ENCODE data around the gene HPS5.
"Not testable (repeated sequence)": the region's sequence is repeated elsewhere in the genome, so short reads cannot be mapped to it uniquely, and the experiment has no call there.

The HPS5 gene

DNA sequence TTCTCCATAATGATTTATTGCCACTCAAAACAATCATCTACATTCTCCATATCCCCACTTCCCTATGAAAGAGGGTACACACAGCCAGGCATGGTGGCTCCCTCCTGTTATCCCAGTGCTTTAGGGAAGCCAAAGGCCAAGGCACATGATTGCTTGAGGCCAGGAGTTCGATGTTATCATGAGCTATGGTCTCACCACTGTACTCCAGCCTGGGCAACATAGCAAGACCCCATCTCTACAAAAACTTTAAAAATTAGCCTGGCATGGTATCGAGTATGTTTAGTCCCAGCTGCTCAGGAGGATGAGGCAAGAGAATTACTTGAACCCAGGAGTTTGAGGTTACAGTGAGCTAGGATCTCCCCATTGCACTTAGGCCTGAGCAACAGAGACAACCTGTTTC is 6.0 kb downstream of the HPS5 start:
- no peak for DNase-seq

DNA sequence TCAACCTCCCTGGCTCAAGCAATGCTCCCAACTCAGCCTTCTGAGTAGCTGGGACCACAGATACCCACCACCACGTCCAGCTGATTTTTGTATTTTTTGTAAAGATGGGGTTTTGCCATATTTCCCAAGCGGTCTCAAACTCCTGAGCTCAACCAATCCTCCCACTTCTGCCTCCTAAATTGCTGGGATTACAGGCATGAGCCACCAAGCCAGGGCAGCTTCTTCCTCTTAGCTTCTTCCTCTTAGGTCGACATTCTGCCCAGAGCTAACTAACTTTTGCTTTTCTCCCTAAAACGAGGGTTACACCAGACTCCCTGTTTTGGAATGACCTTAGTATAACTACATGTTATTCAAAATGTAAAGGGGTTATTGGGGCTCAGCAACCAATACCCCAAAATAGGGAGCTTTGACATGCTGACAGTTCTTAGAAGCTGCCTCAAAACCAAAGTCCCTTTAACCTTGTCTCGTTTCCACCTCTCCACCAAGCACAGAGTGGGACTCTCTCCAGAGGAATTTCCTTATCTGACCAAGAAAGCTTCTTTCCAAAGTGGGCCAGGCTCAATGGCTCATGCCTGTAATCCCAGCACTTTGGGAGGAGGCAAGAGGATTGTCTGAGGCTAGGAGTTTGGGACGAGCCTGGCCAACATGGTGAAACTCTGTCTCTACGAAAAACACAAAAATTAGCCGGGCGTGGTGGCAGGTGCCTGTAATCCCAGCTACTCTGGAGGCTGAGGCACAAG is 7.0 kb downstream of the HPS5 start:
- DNase-seq = no peak

DNA sequence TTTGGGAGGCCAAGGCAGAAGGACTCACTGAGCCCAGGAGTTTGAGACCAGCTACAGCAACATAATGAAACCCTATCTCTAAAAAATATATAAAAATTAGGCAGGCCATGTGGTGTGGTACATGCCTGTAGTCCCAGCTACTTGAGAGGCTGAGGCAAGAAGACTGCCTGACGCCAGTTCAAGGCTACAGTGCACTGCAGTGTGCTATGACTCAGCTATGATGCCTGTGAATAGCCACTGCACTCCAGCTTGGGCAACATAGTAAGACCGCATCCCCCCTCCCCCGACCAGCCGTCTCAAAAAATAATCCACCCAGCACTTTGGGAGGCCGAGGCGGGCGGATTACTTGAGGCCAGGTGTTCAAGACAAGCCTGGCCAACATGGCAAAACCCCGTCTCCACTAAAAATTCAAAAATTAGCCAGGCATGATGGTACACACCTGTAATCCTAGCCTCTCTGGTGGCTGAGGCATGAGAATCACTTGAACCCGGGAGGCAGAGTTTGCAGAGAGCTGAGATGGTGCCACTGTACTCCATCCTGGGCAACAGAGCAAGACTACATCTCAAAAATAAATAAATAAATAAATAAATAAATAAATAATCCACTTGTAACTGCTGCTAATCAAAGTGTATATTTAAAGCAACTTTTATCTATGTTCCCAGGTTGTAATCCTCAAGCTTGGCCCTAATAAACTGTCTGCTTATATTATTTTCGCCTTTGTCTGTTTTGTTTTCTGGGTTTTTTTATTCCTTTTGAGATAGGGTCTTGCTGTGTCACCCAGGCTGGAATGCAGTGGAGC is 7.8 kb downstream of the HPS5 start:
- DNase-seq = no peak

DNA sequence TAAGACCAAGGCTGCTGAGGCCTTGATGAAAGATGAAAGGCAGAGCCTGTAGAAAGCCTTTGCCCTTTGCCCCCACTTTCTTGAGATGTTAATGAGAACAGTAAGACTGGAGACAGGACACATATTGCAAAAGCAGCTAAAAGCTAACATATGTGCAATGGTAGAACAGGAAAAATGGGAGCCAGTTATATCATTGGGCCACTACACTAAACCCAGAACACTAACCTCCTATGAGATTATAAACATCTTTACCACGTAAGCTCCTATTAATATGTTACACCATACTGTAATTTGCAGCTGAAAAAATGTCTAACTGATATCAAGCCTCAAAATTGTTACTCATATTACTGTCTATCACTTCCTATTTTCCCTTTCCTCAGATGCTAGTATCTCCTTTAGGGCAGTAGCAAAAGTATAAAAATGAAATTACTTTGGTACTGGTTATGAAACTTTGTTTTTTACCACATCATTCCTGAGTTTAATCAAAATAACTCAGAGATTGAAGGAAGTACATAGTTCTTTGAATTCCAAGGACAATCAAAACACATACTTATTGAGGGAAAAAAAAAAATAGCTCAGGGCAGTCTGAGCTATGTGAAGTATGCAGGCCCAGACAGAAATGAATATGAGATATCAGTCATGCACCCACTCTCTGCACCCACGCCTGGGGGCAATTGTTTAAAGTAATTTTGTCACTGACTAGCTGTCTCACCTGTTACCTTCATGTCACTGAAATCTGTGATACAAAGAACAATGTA is 9.1 kb downstream of the HPS5 start:
- no peak for DNase-seq

DNA sequence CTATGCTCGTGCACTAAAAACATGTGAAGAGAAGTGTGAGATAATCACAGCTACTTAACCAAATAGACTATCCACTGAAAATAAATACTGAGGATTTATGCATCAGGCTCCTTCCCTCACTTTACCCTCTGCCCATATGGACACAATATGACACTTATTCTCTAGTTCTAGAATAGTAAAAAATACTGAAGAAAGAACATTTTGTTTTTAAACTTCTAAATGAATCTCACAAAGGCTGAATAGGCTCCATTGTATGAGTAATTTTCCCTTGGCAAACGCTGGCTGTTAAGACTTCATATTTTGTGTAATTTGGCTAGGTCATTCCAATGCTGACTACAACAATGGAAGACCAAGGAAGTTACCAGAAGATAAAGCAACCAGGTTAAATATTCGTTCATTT is 9.9 kb downstream of the HPS5 start:
- DNase-seq = no peak

DNA sequence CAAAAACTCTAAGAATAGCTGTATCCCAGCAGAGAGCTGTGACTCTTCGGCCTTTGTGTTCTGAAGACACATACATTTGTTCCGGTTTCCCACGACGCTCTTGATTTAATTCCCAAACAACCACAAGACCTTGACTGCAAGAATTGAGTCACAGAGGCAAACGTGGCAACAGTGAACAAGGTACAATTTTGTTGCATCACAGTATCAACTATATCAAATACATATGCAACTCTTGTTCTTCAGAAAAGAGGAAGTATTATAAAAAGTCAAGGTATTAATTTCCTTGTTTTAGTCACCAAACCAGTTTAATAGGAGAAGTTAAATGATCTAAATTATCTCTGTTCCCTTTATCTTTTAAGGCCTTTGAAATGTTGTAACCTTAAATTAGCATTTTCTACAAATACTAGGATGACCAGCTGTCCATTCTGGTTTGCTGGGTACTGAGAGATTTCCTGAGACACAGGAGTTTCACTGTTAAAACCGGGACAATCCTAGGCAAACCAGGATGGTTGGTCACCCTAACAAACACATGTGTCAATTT is 11.1 kb downstream of the HPS5 start:
- DNase-seq = no peak

DNA sequence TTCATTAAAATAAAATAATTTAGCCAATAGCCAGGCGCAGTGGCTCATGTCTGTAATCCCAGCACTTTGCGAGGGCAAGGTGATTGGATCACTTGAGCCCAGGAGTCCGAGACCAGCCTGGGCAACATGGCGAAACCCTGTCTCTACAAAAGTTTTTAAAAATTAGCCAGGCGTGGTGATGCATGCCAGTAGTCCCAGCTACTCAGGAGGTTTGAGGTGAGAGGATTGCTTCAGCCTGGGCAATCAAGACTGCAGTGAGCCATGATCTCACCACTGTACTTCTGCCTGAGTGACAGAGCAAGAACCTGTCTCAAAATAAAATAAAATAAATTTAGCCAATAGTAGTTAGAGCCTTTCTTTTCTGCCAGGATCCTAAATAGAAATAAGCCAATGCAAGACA is 12.2 kb downstream of the HPS5 start:
- no peak for DNase-seq

DNA sequence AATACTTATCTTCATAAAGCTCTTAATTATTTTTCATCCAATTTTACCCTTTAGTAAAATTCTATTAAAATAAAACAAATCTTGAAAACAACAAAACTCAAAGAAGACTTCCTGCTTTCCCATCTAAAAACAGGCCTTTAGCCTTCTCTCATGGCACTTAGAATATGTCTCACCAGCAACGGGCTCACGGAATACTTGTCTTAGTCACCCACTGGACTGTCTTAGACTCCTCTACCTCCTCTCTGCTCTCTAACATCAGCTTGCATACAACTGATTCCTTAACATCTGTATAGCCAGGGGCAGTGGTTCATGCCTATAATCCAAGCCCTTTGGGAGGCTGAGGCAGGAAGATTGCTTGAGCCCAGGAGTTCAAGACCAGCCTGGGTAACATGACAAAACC is 13.7 kb downstream of the HPS5 start:
- no peak for DNase-seq

DNA sequence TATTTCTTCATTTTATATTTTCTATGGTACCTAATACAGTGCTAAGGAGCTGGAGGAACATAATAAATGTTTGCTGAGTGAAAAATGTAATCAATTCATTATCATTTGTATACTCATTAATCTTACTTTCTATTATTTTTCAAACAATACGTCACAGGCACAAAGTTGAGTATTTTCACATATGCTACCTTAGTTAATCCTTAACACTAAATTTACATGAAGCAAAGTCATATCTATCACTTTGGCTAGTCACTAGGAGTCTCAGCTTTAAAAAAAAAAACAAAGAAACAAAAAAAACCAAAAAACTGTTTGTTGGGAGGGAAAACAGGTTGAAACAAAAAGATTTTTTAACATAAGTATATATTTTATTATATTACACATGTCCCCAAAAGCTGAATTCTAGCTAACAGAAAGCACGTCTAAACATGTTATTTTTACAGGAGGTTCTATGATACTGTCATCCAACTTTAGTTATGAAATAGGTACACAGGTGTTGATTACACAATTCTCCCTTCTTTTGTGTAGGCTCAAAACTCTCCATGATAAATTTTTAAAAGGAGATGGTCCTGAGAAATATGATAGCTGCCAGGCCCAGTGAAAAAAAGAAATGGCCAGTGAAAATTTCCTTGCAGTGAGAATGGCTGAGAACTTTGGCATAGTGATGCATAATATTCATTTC is 14.3 kb downstream of the HPS5 start:
- DNase-seq = no peak

DNA sequence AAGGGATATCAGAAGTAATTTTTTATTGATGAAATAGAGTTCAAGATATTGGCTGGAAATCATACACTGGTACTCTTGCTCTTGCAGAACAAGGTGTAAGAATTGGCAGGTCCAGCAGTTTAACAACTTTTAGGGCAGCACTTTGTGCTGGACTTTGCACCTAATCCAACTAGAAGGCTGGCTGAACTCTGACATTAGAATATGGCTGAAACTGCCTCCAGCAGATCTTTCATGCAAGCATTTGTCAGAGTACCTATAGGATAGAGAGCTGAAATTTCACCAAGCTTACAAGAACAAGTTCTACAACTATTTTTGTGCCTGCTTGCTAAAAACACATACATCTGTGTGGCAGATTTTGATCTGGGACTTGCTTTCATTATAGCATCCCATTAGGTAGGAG is 17.2 kb downstream of the HPS5 start:
- no peak for DNase-seq

DNA sequence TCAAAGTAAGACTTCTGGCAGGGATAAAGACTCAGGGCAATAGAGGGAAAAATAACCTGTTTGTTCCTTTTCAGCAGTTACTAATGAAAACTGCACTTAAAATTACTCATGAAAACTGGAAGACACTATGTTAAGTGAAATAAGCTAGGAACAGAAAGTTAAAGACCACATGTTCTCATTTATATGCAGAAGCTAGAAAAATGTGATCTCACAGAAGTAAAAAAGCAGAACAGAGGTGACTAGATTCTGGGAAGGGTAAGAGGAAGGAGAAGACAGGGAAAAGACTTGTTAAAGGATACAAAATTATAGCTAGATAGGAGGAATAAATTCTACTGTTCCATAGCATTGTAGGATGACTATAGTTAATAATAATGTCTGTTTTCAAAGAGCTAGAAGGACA is 22.2 kb downstream of the HPS5 start:
- no peak for DNase-seq

DNA sequence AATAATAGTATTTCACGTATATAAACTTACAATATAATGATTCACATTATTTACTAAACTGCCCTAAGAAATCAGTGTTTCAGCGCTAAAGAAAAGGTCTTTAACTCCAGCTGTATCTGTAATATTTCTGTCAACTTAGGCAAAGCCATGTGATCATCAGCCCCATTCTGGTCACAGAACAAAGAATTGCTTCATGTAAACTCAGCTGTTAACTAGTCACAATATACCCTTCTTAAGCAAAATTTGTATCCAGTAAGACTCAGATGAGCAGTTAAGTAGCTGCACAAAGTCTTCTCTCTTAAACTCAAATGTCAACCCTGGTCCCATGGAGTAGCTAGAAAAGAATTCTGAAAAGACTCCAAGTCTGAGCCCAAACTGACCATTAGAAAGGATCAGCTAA is 26.6 kb downstream of the HPS5 start:
- DNase-seq = no peak

DNA sequence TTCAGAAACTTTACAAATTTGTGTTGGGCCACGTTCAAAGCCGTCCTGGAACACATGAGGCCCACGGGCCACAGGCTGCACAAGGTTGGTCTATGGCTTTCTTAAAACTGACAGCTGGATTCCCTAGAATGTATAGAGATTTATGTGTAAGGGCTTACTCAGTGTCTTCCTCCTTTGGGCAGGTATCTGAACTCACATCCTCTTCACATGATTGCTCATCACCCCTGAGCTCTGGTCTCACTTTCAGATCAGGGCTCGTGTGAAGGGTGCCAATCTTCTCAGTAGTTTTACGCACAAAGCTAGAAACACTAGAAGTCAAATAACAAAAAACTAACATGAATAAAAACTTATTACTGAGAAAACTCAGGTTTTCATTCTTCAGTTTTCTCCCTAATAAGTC is 27.1 kb downstream of the HPS5 start:
- no peak for DNase-seq

DNA sequence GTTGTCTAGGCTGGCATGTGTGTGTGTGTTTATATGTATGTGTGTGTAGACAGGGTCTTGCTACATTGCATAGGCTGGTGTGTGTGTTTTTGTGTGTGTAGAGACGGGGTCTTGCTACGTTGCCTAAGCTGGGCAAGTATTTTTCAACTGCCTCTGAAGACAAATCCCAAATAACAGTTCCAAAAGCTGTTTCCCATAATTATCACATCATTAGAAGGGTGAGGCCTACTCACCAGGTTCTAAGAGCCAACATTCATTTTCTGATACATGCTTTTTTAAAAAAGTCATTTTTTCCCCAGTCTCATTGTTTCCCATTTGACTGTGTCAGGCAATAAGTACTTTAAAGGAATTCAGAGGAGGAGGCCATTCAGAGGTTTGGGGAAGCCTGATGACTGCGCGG is 33.0 kb downstream of the HPS5 start:
- DNase-seq = no peak

DNA sequence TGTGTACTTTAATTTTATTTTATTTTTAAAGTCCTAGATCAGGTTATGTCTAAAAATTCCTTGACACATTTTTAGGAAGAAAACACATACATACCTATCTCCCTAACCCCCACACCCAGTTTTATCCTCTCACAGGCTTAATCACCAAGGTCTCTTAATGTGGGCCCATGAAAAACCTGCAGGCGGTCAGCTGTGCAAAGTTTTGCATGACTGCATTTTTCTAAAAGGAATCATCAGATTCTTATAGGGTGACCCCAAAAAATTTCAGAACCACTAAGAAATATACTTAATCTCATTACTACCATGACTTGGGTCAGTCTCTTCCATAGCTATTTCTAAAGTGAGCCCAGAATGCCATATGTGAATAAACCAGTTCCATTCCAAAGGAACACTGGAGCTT is 36.1 kb downstream of the HPS5 start:
- DNase-seq = no peak

DNA sequence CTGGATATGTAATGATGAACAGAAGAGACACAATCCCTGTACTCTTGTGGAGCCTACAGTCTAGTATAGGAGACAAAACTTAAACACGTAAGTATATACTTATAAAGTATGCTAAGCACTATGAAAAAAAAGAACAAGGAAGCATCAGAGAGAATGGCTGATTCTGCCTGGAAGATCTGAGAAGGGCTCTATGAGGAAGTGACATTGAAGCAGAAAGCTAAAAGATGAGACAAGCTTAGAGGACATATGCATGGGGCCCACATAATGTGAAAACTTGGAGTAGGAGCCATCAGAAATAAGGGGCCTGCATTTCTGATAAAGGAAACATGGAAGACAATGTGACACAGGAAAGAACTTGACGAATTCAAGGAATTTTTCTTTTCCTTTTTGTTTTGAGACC is 39.3 kb downstream of the HPS5 start:
- DNase-seq = no peak

DNA sequence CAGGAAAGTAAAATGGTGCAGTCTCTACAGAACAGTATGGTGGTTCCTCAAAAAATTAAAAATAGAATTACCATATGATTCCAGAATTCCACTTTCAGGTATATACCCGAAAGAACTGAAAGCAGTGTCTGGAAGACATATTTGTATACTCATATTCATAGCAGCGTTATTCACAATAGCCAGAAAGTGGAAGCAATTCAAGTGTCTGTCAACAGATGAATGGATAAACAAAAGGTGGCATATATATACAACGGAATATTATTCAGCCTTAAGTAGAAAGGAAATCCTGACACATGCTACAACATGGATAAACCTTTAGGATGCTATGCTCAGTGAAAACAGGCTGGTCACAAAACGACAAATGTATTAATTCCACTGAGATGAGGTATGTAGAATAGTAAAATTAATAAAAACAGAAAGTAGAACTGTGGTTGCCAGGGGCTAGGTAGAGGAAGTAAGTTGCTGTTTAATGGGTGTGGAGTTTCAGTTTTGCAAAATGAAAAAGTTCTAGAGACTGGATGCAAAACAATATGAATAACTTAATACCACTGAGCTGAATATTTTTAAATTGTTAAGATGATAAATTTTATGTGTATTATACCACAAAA is 41.4 kb downstream of the HPS5 start:
- no peak for DNase-seq

DNA sequence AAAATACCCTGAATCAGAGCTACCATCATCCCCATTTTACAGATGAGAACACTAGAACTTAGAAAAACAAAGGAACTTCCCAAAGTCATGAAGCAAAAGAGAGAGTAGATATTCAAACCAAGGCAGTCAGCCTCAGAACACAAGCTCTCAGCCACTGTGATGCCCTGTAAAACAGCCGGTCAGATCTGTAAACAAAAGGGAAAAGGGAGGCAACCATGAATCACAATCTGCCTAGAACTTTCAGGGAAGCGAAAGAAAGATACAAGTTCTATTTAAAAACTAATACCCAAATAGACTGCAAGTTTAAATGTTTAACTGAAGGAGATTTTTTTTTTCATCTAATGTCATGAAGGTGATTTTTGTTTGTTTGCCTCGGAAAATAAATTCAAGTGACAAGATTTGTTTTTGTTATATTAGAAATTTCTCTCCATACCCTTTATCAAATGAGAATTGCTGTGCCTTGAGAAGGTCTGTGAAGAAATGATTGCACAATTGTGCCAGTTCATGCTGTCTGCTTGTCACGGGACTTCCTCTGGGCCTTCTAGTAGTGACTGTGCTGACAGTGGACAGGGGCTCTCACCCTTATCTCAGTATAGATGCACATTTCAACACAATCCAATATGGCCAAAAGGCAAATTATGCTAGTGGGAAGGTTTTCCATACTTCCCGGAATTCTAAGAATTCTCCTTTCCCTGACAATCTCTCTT is 44.2 kb downstream of the HPS5 start:
- no peak for DNase-seq

DNA sequence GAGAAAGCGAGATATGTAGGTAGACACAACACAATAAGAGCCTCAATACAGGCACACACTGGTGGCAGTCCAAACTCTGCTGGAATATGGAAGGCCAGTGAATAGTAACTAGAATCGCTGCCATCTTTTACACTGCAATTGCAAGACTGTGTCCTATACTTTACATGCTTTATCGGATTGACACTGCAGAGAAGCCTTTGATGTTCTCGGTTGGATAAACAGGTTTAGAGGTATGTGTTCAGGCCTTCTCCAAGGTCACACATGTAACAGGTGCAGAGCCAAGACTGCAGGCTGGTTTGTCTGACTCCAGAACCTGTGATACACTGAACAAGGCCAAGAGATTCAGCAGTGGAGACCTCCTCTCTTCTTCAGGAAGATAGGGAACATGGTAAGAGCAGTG is 50.7 kb downstream of the HPS5 start:
- no peak for DNase-seq

DNA sequence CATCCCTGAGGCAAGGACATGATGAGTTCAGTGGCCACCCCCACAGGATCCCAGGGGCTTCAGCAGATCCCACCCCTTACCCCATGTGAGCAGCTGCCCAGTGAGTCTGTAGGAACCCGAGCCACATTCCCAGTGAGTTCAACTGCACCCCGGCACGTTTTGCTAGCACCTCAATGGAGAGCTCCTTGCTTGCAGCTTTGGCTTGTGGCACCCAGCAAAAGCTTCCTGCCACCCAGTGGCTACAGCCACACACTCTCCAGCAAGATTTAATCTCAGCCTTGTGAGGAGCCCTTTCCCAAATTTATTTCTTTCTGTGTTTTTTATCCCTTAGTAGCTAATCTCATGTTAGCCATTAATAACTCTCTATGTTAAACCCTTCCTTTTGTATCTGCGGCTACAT is 51.8 kb downstream of the HPS5 start:
- DNase-seq = no peak

DNA sequence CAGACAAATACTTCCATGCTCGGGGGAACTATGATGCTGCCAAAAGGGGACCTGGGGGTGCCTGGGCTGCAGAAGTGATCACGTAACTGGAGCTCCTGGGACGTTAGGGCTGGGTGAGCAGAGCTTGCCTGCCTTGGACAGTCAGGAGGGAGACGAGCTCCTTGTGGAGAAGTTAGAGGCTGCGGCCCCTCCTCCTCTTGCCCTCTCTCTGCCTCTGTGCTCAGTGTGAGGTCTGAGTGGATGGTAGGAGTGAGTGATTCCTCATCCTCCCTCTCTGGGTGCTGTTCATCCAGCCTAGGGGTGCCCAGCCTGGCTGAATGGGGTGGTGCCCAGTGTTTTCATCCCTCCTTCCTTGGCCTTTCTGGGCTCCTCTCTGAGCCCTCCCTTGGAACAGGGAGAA is 52.7 kb downstream of the HPS5 start:
- DNase-seq = not testable (repeated sequence)

Measured in COR-L47 (cell line).